A673 (cell line): Measurements from ENCODE around the gene KRTAP10-8.
"Not testable (repeated sequence)": the region's sequence is repeated elsewhere in the genome, so short reads cannot be mapped to it uniquely, and the experiment has no call there.

ENCODE experiments used
- CTCF ChIP-seq: fragments of 300-800, 200-600 bp; sonication (generic); conservative IDR thresholded peaks from 2 replicates; pipeline ENCODE4 v1.5.1; 2017; ENCODE audit warnings: low read depth, mild to moderate bottlenecking, antibody characterized with exemption, low read length, moderate library complexity, mixed read lengths
- EZH2 ChIP-seq: fragments of 200-600 bp; sonication (generic); IDR thresholded peaks from 2 replicates; pipeline ENCODE4 v1.6.1; 2017; ENCODE audit warnings: borderline replicate concordance, low read depth, mild to moderate bottlenecking, mixed read lengths, antibody characterized with exemption, low read length; ENCODE audit not compliant: poor library complexity, severe bottlenecking

GRCh38 chr21:44590897-44591800 is 20.7 kb upstream of the KRTAP10-8 start:
- TF ChIP-seq EZH2, CTCF: not testable (repeated sequence)
